H1 (cell line): ENCODE results near the gene BRINP3. TPM values are rescaled to one million over a fixed set of nuclear protein-coding genes. Genes with fewer than 3 reads are reported as not detected.

ENCODE experiments used
- CTCF ChIA-PET: fragments of 300-600 bp; sonication (Branson Sonifier 250); formaldehyde crosslinking; loops from one replicate; lab custom pipeline; 2021; ENCODE audit not compliant: partially characterized antibody; lab: Charles Lee
- POLR2A ChIA-PET: fragments of 300-600 bp; sonication (Branson Sonifier 250); formaldehyde crosslinking; loops from one replicate; lab custom pipeline; 2021; ENCODE audit warnings: inconsistent platforms; ENCODE audit not compliant: partially characterized antibody; lab: Charles Lee
- DNase-seq, 2 experiments: peaks; one replicate each; pipeline versions ENCODE4 v3.0.0 to v3.0.0-alpha.2; 2010 to 2022; ENCODE audit warnings: low spot score in 2 of 2, low read depth in 1 of 2, mixed read lengths in 1 of 2
- FAIRE-seq: peaks from 2 replicates; lab custom pipeline; 2011; peaks lifted over from hg19 to GRCh38; lab: Jason Lieb, UNC
- H2AFZ ChIP-seq: 2 replicates; pipeline ENCODE4 v1.8.1; 2012; ENCODE audit warnings: low read length, inconsistent platforms
- H2AK5ac ChIP-seq: 2 replicates; pipeline ENCODE4 v1.6.1; 2013; ENCODE audit warnings: low read depth, low read length
- H2BK120ac ChIP-seq: replicated peaks from 2 replicates; pipeline ENCODE3; 2013; ENCODE audit warnings: low read depth, low read length, inconsistent platforms
- H2BK12ac ChIP-seq: 2 replicates; pipeline ENCODE4 v1.6.1; 2013; ENCODE audit warnings: low read depth, low read length
- H2BK15ac ChIP-seq: 2 replicates; pipeline ENCODE4 v1.6.1; 2013; ENCODE audit warnings: low read length
- H2BK20ac ChIP-seq: 2 replicates; pipeline ENCODE4 v1.6.1; 2013; ENCODE audit warnings: low read length
- H2BK5ac ChIP-seq: 2 replicates; pipeline ENCODE4 v1.6.1; 2013; ENCODE audit warnings: low read depth, low read length
- H3K14ac ChIP-seq: 2 replicates; pipeline ENCODE4 v1.6.1; 2013; ENCODE audit warnings: inconsistent platforms; ENCODE audit not compliant: insufficient read length
- H3K18ac ChIP-seq: 2 replicates; pipeline ENCODE4 v1.6.1; 2013; ENCODE audit warnings: low read length; ENCODE audit errors: extremely low read depth
- H3K23ac ChIP-seq: 2 replicates; pipeline ENCODE4 v1.6.1; 2013; ENCODE audit warnings: inconsistent platforms; ENCODE audit not compliant: insufficient read length
- H3K23me2 ChIP-seq: 2 replicates; pipeline ENCODE4 v1.6.1; 2013; ENCODE audit warnings: low read depth, low read length
- H3K27ac ChIP-seq: 2 replicates; pipeline ENCODE4 v1.6.1; 2011; ENCODE audit warnings: low read depth, low read length, inconsistent platforms
- H3K27me3 ChIP-seq, 4 experiments: replicated peaks in 1 of 4; 1 replicate in 1 of 4; 2 replicates in 3 of 4; pipeline versions ENCODE4 v1.6.1 to v1.8.1; 2011 to 2013; ENCODE audit warnings: low read length in 3 of 4, mild to moderate bottlenecking in 3 of 4, inconsistent platforms in 2 of 4, mixed read lengths in 2 of 4, moderate library complexity in 1 of 4; ENCODE audit not compliant: control insufficient read depth in 3 of 4, insufficient read depth in 3 of 4; ENCODE audit errors: extremely low read depth in 1 of 4
- H3K36me3 ChIP-seq, 4 experiments: 2 replicates each; pipeline versions ENCODE4 v1.6.1 to v1.8.1; 2011 to 2013; ENCODE audit warnings: mild to moderate bottlenecking in 4 of 4, low read length in 3 of 4, moderate library complexity in 2 of 4, control low read depth in 1 of 4, inconsistent platforms in 1 of 4; ENCODE audit not compliant: insufficient read depth in 4 of 4, control insufficient read depth in 2 of 4
- H3K4ac ChIP-seq: replicated peaks from 2 replicates; pipeline ENCODE3; 2013; ENCODE audit warnings: low read length, low read depth, mixed read lengths, inconsistent platforms; ENCODE audit not compliant: insufficient read length
- H3K4me1 ChIP-seq, 4 experiments: replicated peaks in 1 of 4; 1 replicate in 1 of 4; 2 replicates in 3 of 4; pipeline versions ENCODE4 v1.6.1 to v1.8.1; 2011 to 2013; ENCODE audit warnings: low read length in 3 of 4, inconsistent platforms in 2 of 4, mixed read lengths in 1 of 4; ENCODE audit not compliant: insufficient read depth in 4 of 4, control insufficient read depth in 3 of 4
- H3K4me2 ChIP-seq, 2 experiments: 2 replicates each; pipeline versions ENCODE4 v1.6.1 to v1.8.1; 2011 to 2013; ENCODE audit warnings: low read depth in 2 of 2, low read length in 2 of 2, control low read depth in 1 of 2, inconsistent platforms in 1 of 2, mild to moderate bottlenecking in 1 of 2; ENCODE audit not compliant: insufficient read depth in 1 of 2
- H3K4me3 ChIP-seq, 4 experiments: fragments of 200-600, 300-600 bp in 1 of 4; sonication (generic), shearing (Covaris generic), sonication (Bioruptor Twin) in 1 of 4; 2 replicates each; pipeline versions ENCODE4 v1.5.1 to v1.8.1; 2011 to 2016; ENCODE audit warnings: low read length in 4 of 4, low read depth in 3 of 4, control low read depth in 2 of 4, inconsistent platforms in 2 of 4, mild to moderate bottlenecking in 2 of 4, mixed read lengths in 1 of 4, moderate library complexity in 1 of 4; ENCODE audit not compliant: insufficient read depth in 2 of 4; ENCODE audit errors: extremely low read depth in 1 of 4
- H3K56ac ChIP-seq: replicated peaks from 2 replicates; pipeline ENCODE3; 2013; ENCODE audit warnings: low read depth, mild to moderate bottlenecking, mixed read lengths, low read length, inconsistent platforms; ENCODE audit not compliant: insufficient read length
- H3K79me1 ChIP-seq: 2 replicates; pipeline ENCODE4 v1.6.1; 2013; ENCODE audit warnings: low read depth, low read length, control low read depth
- H3K79me2 ChIP-seq, 2 experiments: 2 replicates each; pipeline versions ENCODE4 v1.6.1 to v1.8.1; 2012 to 2013; ENCODE audit warnings: low read length in 2 of 2, mild to moderate bottlenecking in 2 of 2, inconsistent platforms in 1 of 2; ENCODE audit not compliant: insufficient read depth in 2 of 2, control insufficient read depth in 1 of 2
- H3K9ac ChIP-seq, 4 experiments: replicated peaks in 1 of 4; 1 replicate in 1 of 4; 2 replicates in 3 of 4; pipeline versions ENCODE4 v1.6.1 to v1.8.1; 2011 to 2013; ENCODE audit warnings: low read depth in 3 of 4, low read length in 3 of 4, control low read depth in 2 of 4, mild to moderate bottlenecking in 2 of 4, moderate library complexity in 2 of 4, inconsistent platforms in 1 of 4; ENCODE audit errors: extremely low read depth in 1 of 4
- H3K9me3 ChIP-seq, 2 experiments: 2 replicates each; pipeline versions ENCODE4 v1.6.1 to v1.8.1; 2012 to 2013; ENCODE audit warnings: mild to moderate bottlenecking in 2 of 2, moderate library complexity in 2 of 2, control low read depth in 1 of 2, inconsistent platforms in 1 of 2, low read depth in 1 of 2, low read length in 1 of 2, mixed read lengths in 1 of 2; ENCODE audit not compliant: insufficient read depth in 2 of 2
- H4K20me1 ChIP-seq, 2 experiments: replicated peaks in 1 of 2; 2 replicates each; pipeline versions ENCODE3 to v1.8.1; 2011 to 2013; ENCODE audit warnings: inconsistent platforms in 2 of 2, low read length in 2 of 2, mild to moderate bottlenecking in 1 of 2; ENCODE audit not compliant: insufficient read depth in 2 of 2, control insufficient read depth in 1 of 2
- H4K5ac ChIP-seq: 2 replicates; pipeline ENCODE4 v1.6.1; 2013; ENCODE audit warnings: low read length, low read depth, mixed read lengths, inconsistent platforms; ENCODE audit not compliant: insufficient read length
- H4K8ac ChIP-seq: 2 replicates; pipeline ENCODE4 v1.8.0; 2013; ENCODE audit warnings: mild to moderate bottlenecking, moderate library complexity, low read length, inconsistent platforms; ENCODE audit not compliant: insufficient read depth; ENCODE audit errors: extremely low read depth
- H4K91ac ChIP-seq: replicated peaks from 2 replicates; pipeline ENCODE3; 2013; ENCODE audit warnings: low read length, mixed read lengths, inconsistent platforms; ENCODE audit not compliant: insufficient read length
- ATF2 ChIP-seq: IDR thresholded peaks from 2 replicates; pipeline ENCODE4 v1.6.1; 2012; ENCODE audit warnings: low read length, inconsistent platforms
- CHD2 ChIP-seq: IDR thresholded peaks from 2 replicates; pipeline ENCODE4 v1.6.1; 2012; ENCODE audit warnings: low read length, improper control_type of control experiment
- HDAC2 ChIP-seq, 2 experiments: fragments of 300-600 bp in 1 of 2; sonication (generic) in 1 of 2; IDR thresholded peaks; 2 replicates each; pipeline ENCODE4 v1.6.1; 2011 to 2012; ENCODE audit warnings: low read depth in 2 of 2, low read length in 2 of 2, mild to moderate bottlenecking in 2 of 2, moderate library complexity in 2 of 2, borderline replicate concordance in 1 of 2, inconsistent platforms in 1 of 2
- JUN ChIP-seq: IDR thresholded peaks from 2 replicates; pipeline ENCODE4 v1.6.1; 2011; ENCODE audit warnings: low read depth, mild to moderate bottlenecking, improper control_type of control experiment, low read length
- KDM1A ChIP-seq: fragments of 200-600, 300-600 bp; sonication (generic); IDR thresholded peaks from 2 replicates; pipeline ENCODE4 v1.7.1; 2016; ENCODE audit warnings: mild to moderate bottlenecking, low read length, borderline replicate concordance
- NANOG ChIP-seq: IDR thresholded peaks from 2 replicates; pipeline ENCODE4 v1.6.1; 2011; ENCODE audit warnings: low read length, low read depth, mild to moderate bottlenecking, inconsistent platforms; ENCODE audit not compliant: insufficient read depth, poor library complexity, severe bottlenecking
- POLR2A ChIP-seq, 2 experiments: IDR thresholded peaks; 1 replicate in 1 of 2; 2 replicates in 1 of 2; pipeline ENCODE4 v1.6.1; 2011; ENCODE audit warnings: low read depth in 2 of 2, low read length in 2 of 2, mild to moderate bottlenecking in 2 of 2; ENCODE audit errors: control extremely low read depth in 1 of 2
- POU5F1 ChIP-seq: IDR thresholded peaks from 2 replicates; pipeline ENCODE4 v1.6.1; 2011; ENCODE audit warnings: low read depth, mild to moderate bottlenecking, low read length, moderate library complexity
- RNF2 ChIP-seq: fragments of 200-900, 300-1000 bp; sonication (generic); IDR thresholded peaks from 2 replicates; pipeline ENCODE4 v1.7.1; 2016; ENCODE audit warnings: borderline replicate concordance, low read depth, mild to moderate bottlenecking, antibody characterized with exemption, low read length; ENCODE audit not compliant: poor library complexity, severe bottlenecking; ENCODE audit errors: missing control alignments
- SP2 ChIP-seq: IDR thresholded peaks from 2 replicates; pipeline ENCODE4 v1.6.1; 2012; ENCODE audit warnings: mild to moderate bottlenecking, low read length, inconsistent platforms
- SRF ChIP-seq: IDR thresholded peaks from 2 replicates; pipeline ENCODE4 v1.6.1; 2011; ENCODE audit warnings: mild to moderate bottlenecking, low read depth, low read length, moderate library complexity
- TAF7 ChIP-seq: optimal IDR thresholded peaks from 2 replicates; pipeline ENCODE3; 2011; ENCODE audit warnings: low read depth, mild to moderate bottlenecking, inconsistent platforms, low read length, moderate library complexity, borderline replicate concordance
- YY1 ChIP-seq: IDR thresholded peaks from 2 replicates; pipeline ENCODE4 v1.6.1; 2011; ENCODE audit warnings: low read depth, mild to moderate bottlenecking, low read length
- WGBS, 2 experiments: shearing (Covaris generic) in 1 of 2; methylation state at CpG; one replicate each; pipeline versions ENCODE4 v1.1.6 to v1.1.7; 2013 to 2015; ENCODE audit warnings: low lambda C conversion rate in 2 of 2, mixed read lengths in 2 of 2, inconsistent platforms in 1 of 2, low coverage in 1 of 2, missing lambda C conversion rate in 1 of 2; ENCODE audit not compliant: insufficient replicate concordance in 2 of 2, insufficient coverage in 1 of 2, insufficient read length in 1 of 2; ENCODE audit errors: extremely low coverage in 1 of 2, missing lambda C conversion rate in 1 of 2; 5-methylcytosine and 5-hydroxymethylcytosine counted together
- polyA plus RNA-seq, 7 experiments: library from polyadenylated mRNA; depleted of rRNA in 3 of 7; stranded (reverse) in 5 of 7; unstranded in 2 of 7; fragments of >200 nt in 5 of 7; fragments of 200-250 nt in 2 of 7; gene quantifications; 1 replicate in 5 of 7; 2 replicates in 1 of 7; 4 replicates in 1 of 7; pipeline versions ENCODE4 v1.2.1 to v1.2.3, GENCODE V29; 2011 to 2013; ENCODE audit warnings: missing spikeins in 2 of 7, mixed read lengths in 2 of 7
- total RNA-seq: library from RNA; stranded (reverse); fragmentation: NEBNext Ultra II Directional; extraction: Animal tissue kit (Norgen Biotek cat#: 25700); gene quantifications from 2 replicates; pipeline ENCODE4 v1.2.1, GENCODE V29; 2021

The BRINP3 gene
- total and polyA plus RNA-seq, 2 of the 8 experiments (the other 6 are each of a cell fraction or from before 2014, with no cell fraction given) = not detected

GRCh38 chr1:190098756-190099155 is 378.9 kb downstream of the BRINP3 start:
- Histone ChIP-seq H3K79me1 (no peaks in the 10 kb centered on the region), H3K23ac (no peak overlapping the region), H2AFZ (no peak overlapping the region), H2BK120ac (no peak overlapping the region), H2AK5ac (no peak overlapping the region), H2BK20ac (no peak overlapping the region), H3K79me2 (no peaks in the 10 kb centered on the region), H3K14ac (no peak overlapping the region), H3K56ac (no peak overlapping the region), H2BK15ac (no peak overlapping the region), H3K23me2 (no peaks in the 10 kb centered on the region), H3K36me3 (no peaks in the 10 kb centered on the region), H4K8ac (no peak overlapping the region; the same call in 1 of the 2 replicates), H4K91ac (no peak overlapping the region), H3K27me3 (no peaks in the 10 kb centered on the region), H3K9me3 (no peaks in the 10 kb centered on the region), H3K4me2 (no peak overlapping the region), H2BK12ac (no peak overlapping the region), H3K9ac (no peak overlapping the region), H3K4me3 (no peak overlapping the region), H4K5ac (no peak overlapping the region), H3K18ac (no peak overlapping the region), H3K4ac (no peak overlapping the region), H3K27ac (no peak overlapping the region), H3K4me1 (no peaks in the 10 kb centered on the region), H4K20me1 (no peaks in the 10 kb centered on the region), H2BK5ac (no peak overlapping the region)
- WGBS, 2 experiments = 89% methylated on average over 22 of the region's 22 CpGs; no CpG with 5 or more reads in 1 of the 2 experiments
- FAIRE-seq (no peak), DNase-seq (no peak)
- POLR2A ChIA-PET = no interaction called here
- CTCF ChIA-PET = interaction anchor here (0.5 to 3.3 kb wide), 3 partner anchors 14 to 240 kb away, joined by 3 to 11 read pairs (median 5); no protein-coding TSS in a partner anchor
- TF ChIP-seq YY1 (no peak), SP2 (no peak), KDM1A (no peak), JUN (no peak), NANOG (no peak), POU5F1 (no peak), CHD2 (no peak), HDAC2 (IDR thresholded peaks at IDR 0.05; ENCODE audit: borderline replicate concordance in 1 of 2, low read depth in 2 of 2, low read length in 2 of 2) (no peak), SRF (no peak), ATF2 (no peak), POLR2A (IDR thresholded peaks at IDR 0.05; ENCODE audit: control extremely low read depth in 1 of 2, low read depth in 2 of 2, low read length in 2 of 2) (no peak), TAF7 (no peak), RNF2 (no peak)
